ENCODE data around the gene AJM1.

AJM1 gene

DNA sequence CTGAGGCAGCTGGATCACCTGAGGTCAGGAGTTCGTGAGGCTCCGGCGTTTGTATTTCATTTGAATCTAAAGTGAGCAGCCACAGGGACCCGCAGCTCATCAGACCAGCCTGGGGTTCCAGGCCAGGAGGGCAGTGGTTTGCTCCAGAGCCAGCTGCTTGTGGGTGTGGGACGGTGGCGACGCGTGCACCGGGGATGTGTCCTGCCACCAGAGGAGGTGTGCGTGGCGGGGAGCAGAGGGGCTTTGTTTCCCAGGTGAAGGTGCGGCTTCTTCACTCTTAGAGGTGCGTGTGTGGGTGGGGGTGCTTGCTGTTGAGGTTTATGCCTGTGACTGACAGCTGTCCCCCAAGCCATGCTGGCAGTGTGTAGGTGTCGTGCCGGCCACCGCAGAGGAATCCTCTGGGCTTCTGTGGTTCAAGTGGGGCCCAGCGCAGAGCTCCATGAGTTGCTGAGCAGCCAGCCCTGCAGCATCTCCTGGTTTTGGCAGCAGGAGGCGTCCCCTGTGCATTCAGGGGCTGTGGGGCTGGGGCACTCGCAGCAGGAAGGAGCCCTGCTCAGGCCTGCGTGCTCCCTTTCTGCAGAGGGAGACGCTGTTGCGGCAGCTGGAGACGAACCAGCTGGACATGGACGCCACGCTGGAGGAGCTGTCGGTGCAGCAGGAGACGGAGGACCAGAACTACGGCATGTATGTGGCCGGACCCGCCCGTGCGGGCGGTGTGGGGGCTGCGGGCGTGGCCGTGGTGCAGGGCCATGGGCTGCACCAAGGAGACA lies 6.9 kb upstream of the AJM1 start:
- H3K27ac ChIP-seq (ENCODE audit: low read length, poor library complexity, severe bottlenecking), result no peak overlapping the region
- no peak overlapping the region for H4K8ac ChIP-seq (ENCODE audit: low read length)
- H2BK12ac ChIP-seq (ENCODE audit: low read length in 2 of 2), result no peak overlapping the region
- H3K4me2 ChIP-seq (ENCODE audit: low read length, poor library complexity, severe bottlenecking), result no peak overlapping the region
- no peak overlapping the region for H2BK120ac ChIP-seq (ENCODE audit: low read depth, low read length)
- no peak overlapping the region for H2BK5ac ChIP-seq (ENCODE audit: low read depth, low read length, poor library complexity, severe bottlenecking)
- no peak overlapping the region for H3K18ac ChIP-seq (ENCODE audit: low read depth in 1 of 2, low read length in 2 of 2)
- peaks cover 42 to 84% of the 10 kb centered on the region in 2 experiments for H3K36me3 ChIP-seq (ENCODE audit: control insufficient read depth in 1 of 2, insufficient read depth in 2 of 2, low read depth in 1 of 2, low read length in 2 of 2)
- H3K23ac ChIP-seq (ENCODE audit: low read length in 2 of 2), result no peak overlapping the region
- H3K14ac ChIP-seq (ENCODE audit: low read length in 2 of 2), result no peak overlapping the region
- no peaks in the 10 kb centered on the region for H3K9me3 ChIP-seq (ENCODE audit: control insufficient read depth, low read length)
- no peak overlapping the region for H4K91ac ChIP-seq (ENCODE audit: low read length)
- no peak overlapping the region for H2AFZ ChIP-seq (ENCODE audit: low read depth, low read length)
- H3K27me3 ChIP-seq (ENCODE audit: control insufficient read depth in 1 of 2, insufficient read depth in 1 of 2, low read length in 2 of 2), result no peaks in the 10 kb centered on the region
- no peak overlapping the region for H2AK5ac ChIP-seq (ENCODE audit: low read length, severe bottlenecking)
- no peak overlapping the region for H3K4me3 ChIP-seq (ENCODE audit: insufficient read depth in 1 of 2, low read depth in 1 of 2, low read length in 2 of 2)
- 96% methylated on average over 34 of the region's 36 CpGs for WGBS
- H3K4me1 ChIP-seq (ENCODE audit: control insufficient read depth, insufficient read depth, low read depth, low read length), result peaks cover 20% of the 10 kb centered on the region
- no peak overlapping the region for H3K9ac ChIP-seq (ENCODE audit: low read length)
- no peak overlapping the region for H3K4ac ChIP-seq (ENCODE audit: low read depth in 1 of 2, low read length in 2 of 2)
- no peak overlapping the region for H2BK15ac ChIP-seq (ENCODE audit: low read depth, poor library complexity, severe bottlenecking)
- DNase-seq, result no peak
- H3K79me1 ChIP-seq (replicated peaks; ENCODE audit: low read length, poor library complexity, severe bottlenecking), result peaks cover 20% of the 10 kb centered on the region

DNA sequence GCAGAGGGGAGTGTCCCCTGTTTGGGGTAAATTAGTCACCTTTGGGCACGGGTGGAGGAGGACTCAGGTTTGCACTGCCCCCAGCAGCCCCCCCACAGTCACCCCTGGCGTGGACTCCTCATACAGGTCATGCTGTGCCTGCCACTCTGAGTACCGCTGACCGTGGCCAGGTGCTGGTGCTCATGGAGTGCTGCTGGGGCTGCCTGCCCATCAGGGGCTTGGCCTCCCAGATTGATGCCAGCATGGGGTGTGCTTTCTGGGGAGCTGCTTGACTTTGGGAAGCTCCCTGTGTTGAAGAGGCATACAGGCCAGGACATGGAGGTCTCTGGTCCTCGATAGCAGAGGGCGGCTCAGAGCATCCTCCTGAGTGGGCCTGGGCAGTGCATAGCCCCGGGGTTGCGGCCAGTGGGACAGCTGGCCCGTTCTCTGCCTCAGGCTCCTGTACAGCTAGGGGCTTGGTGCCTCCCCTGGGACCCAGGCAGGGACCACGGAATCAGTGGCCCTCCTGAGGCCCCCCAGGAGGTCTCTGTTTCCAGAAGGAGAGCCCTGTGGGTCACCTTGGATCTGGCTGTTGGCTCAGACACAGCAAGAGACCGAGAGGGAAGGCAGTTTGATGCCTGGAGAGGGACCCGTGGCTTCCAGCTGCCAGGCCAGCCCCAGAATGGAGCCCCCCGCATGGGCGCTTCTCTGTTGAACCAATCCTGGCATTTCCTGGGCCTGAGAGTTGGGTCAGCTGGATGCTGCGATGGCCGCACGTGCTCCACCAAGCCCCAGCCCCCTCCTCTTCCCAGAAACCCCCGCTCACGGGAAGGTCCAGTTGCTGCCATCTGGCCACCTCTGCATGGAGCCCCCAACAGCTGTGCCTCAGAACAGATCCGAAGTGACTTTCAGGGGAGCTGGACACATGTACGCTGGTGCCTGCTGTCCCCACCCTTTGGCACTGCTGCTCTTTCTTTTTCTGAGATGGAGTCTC lies 6.1 kb upstream of the AJM1 start:
- H4K91ac ChIP-seq (ENCODE audit: low read length), result no peak overlapping the region
- DNase-seq, result no peak
- peaks cover 28% of the 10 kb centered on the region for H3K4me1 ChIP-seq (ENCODE audit: control insufficient read depth, insufficient read depth, low read depth, low read length)
- no peak overlapping the region for H3K23ac ChIP-seq (ENCODE audit: low read length in 2 of 2)
- no peak overlapping the region for H2BK15ac ChIP-seq (ENCODE audit: low read depth, poor library complexity, severe bottlenecking)
- H3K36me3 ChIP-seq (ENCODE audit: control insufficient read depth in 1 of 2, insufficient read depth in 2 of 2, low read depth in 1 of 2, low read length in 2 of 2), result peaks cover 34 to 76% of the 10 kb centered on the region in 2 experiments
- no peak overlapping the region for H2AFZ ChIP-seq (ENCODE audit: low read depth, low read length)
- H3K4ac ChIP-seq (ENCODE audit: low read depth in 1 of 2, low read length in 2 of 2), result no peak overlapping the region
- H2BK5ac ChIP-seq (ENCODE audit: low read depth, low read length, poor library complexity, severe bottlenecking), result no peak overlapping the region
- H2AK5ac ChIP-seq (ENCODE audit: low read length, severe bottlenecking), result no peak overlapping the region
- H3K4me3 ChIP-seq (ENCODE audit: insufficient read depth in 1 of 2, low read depth in 1 of 2, low read length in 2 of 2), result no peak overlapping the region
- no peak overlapping the region for H2BK12ac ChIP-seq (ENCODE audit: low read length in 2 of 2)
- H2BK120ac ChIP-seq (ENCODE audit: low read depth, low read length), result no peak overlapping the region
- H3K9me3 ChIP-seq (ENCODE audit: control insufficient read depth, low read length), result no peaks in the 10 kb centered on the region
- 91% methylated on average over 20 of the region's 21 CpGs for WGBS
- no peak overlapping the region for H3K27ac ChIP-seq (ENCODE audit: low read length, poor library complexity, severe bottlenecking)
- peaks cover 20% of the 10 kb centered on the region for H3K79me1 ChIP-seq (replicated peaks; ENCODE audit: low read length, poor library complexity, severe bottlenecking)
- H3K14ac ChIP-seq (ENCODE audit: low read length in 2 of 2), result no peak overlapping the region
- H4K8ac ChIP-seq (ENCODE audit: low read length), result no peak overlapping the region
- H3K27me3 ChIP-seq (ENCODE audit: control insufficient read depth in 1 of 2, insufficient read depth in 1 of 2, low read length in 2 of 2), result no peaks in the 10 kb centered on the region
- H3K18ac ChIP-seq (ENCODE audit: low read depth in 1 of 2, low read length in 2 of 2), result no peak overlapping the region
- H3K9ac ChIP-seq (ENCODE audit: low read length), result no peak overlapping the region
- no peak overlapping the region for H3K4me2 ChIP-seq (ENCODE audit: low read length, poor library complexity, severe bottlenecking)

DNA sequence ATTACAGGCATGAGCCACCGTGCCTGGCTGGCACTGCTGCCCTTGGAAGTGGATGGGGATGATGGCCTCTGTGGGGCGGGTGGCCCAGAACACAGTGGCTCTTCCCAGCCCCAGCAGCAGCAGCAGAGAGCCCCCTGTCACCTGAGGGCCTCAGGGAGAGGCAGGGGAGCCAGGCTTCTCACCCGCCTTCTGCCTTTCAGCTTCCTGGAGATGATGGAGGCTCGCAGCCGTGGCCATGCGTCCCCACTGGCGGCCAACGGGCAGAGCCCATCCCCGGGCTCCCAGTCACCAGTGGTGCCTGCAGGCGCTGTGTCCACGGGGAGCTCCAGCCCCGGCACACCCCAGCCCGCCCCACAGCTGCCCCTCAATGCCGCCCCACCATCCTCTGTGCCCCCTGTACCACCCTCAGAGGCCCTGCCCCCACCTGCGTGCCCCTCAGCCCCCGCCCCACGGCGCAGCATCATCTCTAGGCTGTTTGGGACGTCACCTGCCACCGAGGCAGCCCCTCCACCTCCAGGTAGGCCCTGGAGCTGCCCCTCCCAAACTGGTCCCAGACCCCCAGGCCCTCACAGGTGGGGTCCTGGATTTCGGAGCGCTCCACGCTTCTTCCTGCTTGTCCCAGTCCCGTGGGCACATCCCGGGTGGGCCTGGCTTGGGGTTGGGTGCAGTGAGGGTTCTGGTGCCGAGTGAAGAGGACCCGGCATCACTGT lies 5.0 kb upstream of the AJM1 start:
- Histone ChIP-seq H3K23ac (ENCODE audit: low read length in 2 of 2) (no peak overlapping the region), H2BK15ac (ENCODE audit: low read depth, poor library complexity, severe bottlenecking) (no peak overlapping the region)

More for the DNA sequence above, 5.0 kb upstream of the AJM1 start:
- H2AK5ac ChIP-seq (ENCODE audit: low read length, severe bottlenecking), result no peak overlapping the region
- H3K27ac ChIP-seq (ENCODE audit: low read length, poor library complexity, severe bottlenecking), result no peak overlapping the region
- H4K91ac ChIP-seq (ENCODE audit: low read length), result no peak overlapping the region
- H3K14ac ChIP-seq (ENCODE audit: low read length in 2 of 2), result no peak overlapping the region
- H2BK5ac ChIP-seq (ENCODE audit: low read depth, low read length, poor library complexity, severe bottlenecking), result no peak overlapping the region
- no peak overlapping the region for H3K18ac ChIP-seq (ENCODE audit: low read depth in 1 of 2, low read length in 2 of 2)
- no peak overlapping the region for H3K4me2 ChIP-seq (ENCODE audit: low read length, poor library complexity, severe bottlenecking)
- peaks cover 37% of the 10 kb centered on the region for H3K4me1 ChIP-seq (ENCODE audit: control insufficient read depth, insufficient read depth, low read depth, low read length)
- peaks cover 9% of the 10 kb centered on the region for H3K79me1 ChIP-seq (replicated peaks; ENCODE audit: low read length, poor library complexity, severe bottlenecking)
- no peaks in the 10 kb centered on the region for H3K9me3 ChIP-seq (ENCODE audit: control insufficient read depth, low read length)
- no peak overlapping the region for H3K9ac ChIP-seq (ENCODE audit: low read length)
- H2AFZ ChIP-seq (ENCODE audit: low read depth, low read length), result no peak overlapping the region
- H2BK12ac ChIP-seq (ENCODE audit: low read length in 2 of 2), result no peak overlapping the region
- H3K36me3 ChIP-seq (ENCODE audit: control insufficient read depth in 1 of 2, insufficient read depth in 2 of 2, low read depth in 1 of 2, low read length in 2 of 2), result peaks cover 24 to 68% of the 10 kb centered on the region in 2 experiments
- WGBS, result 94% methylated on average over 23 of the region's 27 CpGs
- no peak overlapping the region for H2BK120ac ChIP-seq (ENCODE audit: low read depth, low read length)
- H4K8ac ChIP-seq (ENCODE audit: low read length), result no peak overlapping the region
- no peaks in the 10 kb centered on the region for H3K27me3 ChIP-seq (ENCODE audit: control insufficient read depth in 1 of 2, insufficient read depth in 1 of 2, low read length in 2 of 2)
- no peak for DNase-seq
- H3K4me3 ChIP-seq (ENCODE audit: insufficient read depth in 1 of 2, low read depth in 1 of 2, low read length in 2 of 2), result no peak overlapping the region
- H3K4ac ChIP-seq (ENCODE audit: low read depth in 1 of 2, low read length in 2 of 2), result no peak overlapping the region

All from mesenchymal stem cell (in vitro differentiated cells and primary cell).